Pons (tissue), 1 donor: ENCODE results near the gene ZFPL1.
A peak's percentile ranks its signal among the peaks of the same experiment; 100 is the strongest.

ENCODE experiments used
- DNase-seq: peaks from one replicate; pipeline ENCODE4 v3.0.0-alpha.2; 2016; ENCODE audit warnings: low spot score

The ZFPL1 gene

GRCh38 chr11:65060913-65061408 is 23.1 kb upstream of the ZFPL1 start:
- no peak for DNase-seq

GRCh38 chr11:65063532-65063931 is 20.5 kb upstream of the ZFPL1 start:
- DNase-seq, result no peak

- DNase-seq, result no peak
These were observed 19.2 kb upstream of the ZFPL1 start for GRCh38 chr11:65064847-65065240.

GRCh38 chr11:65065851-65066250 is 18.2 kb upstream of the ZFPL1 start:
- DNase-seq, result no peak

- no peak for DNase-seq
These were observed 17.7 kb upstream of the ZFPL1 start for GRCh38 chr11:65066315-65066714.

GRCh38 chr11:65066805-65067291 is 17.2 kb upstream of the ZFPL1 start:
- DNase-seq, result no peak

- no peak for DNase-seq
These were observed 16.6 kb upstream of the ZFPL1 start for GRCh38 chr11:65067446-65067845.

GRCh38 chr11:65069217-65069616 is 14.8 kb upstream of the ZFPL1 start:
- no peak for DNase-seq

- DNase-seq, result no peak
These were observed 12.0 kb upstream of the ZFPL1 start for GRCh38 chr11:65071907-65072630.

GRCh38 chr11:65072631-65072966 is 11.4 kb upstream of the ZFPL1 start:
- no peak for DNase-seq

GRCh38 chr11:65077451-65077850 is 6.6 kb upstream of the ZFPL1 start:
- no peak for DNase-seq

- DNase-seq, result no peak
These were observed 5.9 kb upstream of the ZFPL1 start for GRCh38 chr11:65078151-65078550.

GRCh38 chr11:65078786-65079342 is 5.2 kb upstream of the ZFPL1 start:
- no peak for DNase-seq

GRCh38 chr11:65083134-65083833 is 738 bp upstream of the ZFPL1 start:
- DNase-seq, result no peak

- no peak for DNase-seq
These were observed 765 bp downstream of the ZFPL1 start for GRCh38 chr11:65084598-65085375.

- no peak for DNase-seq
These were observed 1.4 kb downstream of the ZFPL1 start for GRCh38 chr11:65085446-65085845.

GRCh38 chr11:65086809-65087208 is 2.8 kb downstream of the ZFPL1 start:
- no peak for DNase-seq

GRCh38 chr11:65087216-65087615 is 3.2 kb downstream of the ZFPL1 start:
- no peak for DNase-seq

GRCh38 chr11:65087827-65088226 is 3.8 kb downstream of the ZFPL1 start:
- DNase-seq, result no peak

GRCh38 chr11:65089621-65090020 is 5.6 kb downstream of the ZFPL1 start:
- no peak for DNase-seq

- peak; percentile 86 for DNase-seq
These were observed 6.6 kb downstream of the ZFPL1 start for GRCh38 chr11:65090628-65091027.

- DNase-seq, result no peak
These were observed 11.4 kb downstream of the ZFPL1 start for GRCh38 chr11:65095427-65095826.
